Neuron (in vitro differentiated cells): ENCODE measurements around the gene ADARB2.
"Not testable (repeated sequence)": the region's sequence is repeated elsewhere in the genome, so short reads cannot be mapped to it uniquely, and the experiment has no call there.

Experiments
- H2AFZ ChIP-seq: one replicate; pipeline ENCODE4 v1.6.1; 2013; ENCODE audit warnings: low read depth, mild to moderate bottlenecking, inconsistent platforms, low read length, moderate library complexity
- H3K27me3 ChIP-seq: one replicate; pipeline ENCODE4 v1.6.1; 2013; ENCODE audit warnings: low read length; ENCODE audit not compliant: insufficient read depth
- H3K36me3 ChIP-seq: one replicate; pipeline ENCODE4 v1.6.1; 2013; ENCODE audit warnings: low read length; ENCODE audit not compliant: insufficient read depth
- H3K4me1 ChIP-seq: one replicate; pipeline ENCODE4 v1.6.1; 2013; ENCODE audit warnings: low read length; ENCODE audit not compliant: insufficient read depth
- H3K4me3 ChIP-seq: 2 replicates; pipeline ENCODE4 v1.5.1; 2013; ENCODE audit warnings: mild to moderate bottlenecking, low read length, moderate library complexity
- H3K9me3 ChIP-seq: one replicate; pipeline ENCODE4 v1.6.1; 2013; ENCODE audit warnings: low read length

Gene ADARB2

GRCh38 chr10:1255600-1256431 is 481.5 kb downstream of the ADARB2 start:
- H3K4me3 ChIP-seq: no peak overlapping the region
- H3K9me3 ChIP-seq: no peaks in the 10 kb centered on the region
- H3K27me3 ChIP-seq: peaks cover 5% of the 10 kb centered on the region
- no peaks in the 10 kb centered on the region for H3K36me3 ChIP-seq
- no peak overlapping the region for H2AFZ ChIP-seq
- H3K4me1 ChIP-seq: no peaks in the 10 kb centered on the region

GRCh38 chr10:1255118-1255517 is 482.2 kb downstream of the ADARB2 start:
- peaks cover 5% of the 10 kb centered on the region for H3K27me3 ChIP-seq

GRCh38 chr10:1253523-1254353 is 483.6 kb downstream of the ADARB2 start:
- Histone ChIP-seq H2AFZ (no peak overlapping the region), H3K9me3 (no peaks in the 10 kb centered on the region), H3K27me3 (peaks cover 5% of the 10 kb centered on the region), H3K4me1 (no peaks in the 10 kb centered on the region), H3K36me3 (no peaks in the 10 kb centered on the region), H3K4me3 (no peak overlapping the region)

More at GRCh38 chr10:1255118-1255517, 482.2 kb downstream of the ADARB2 start:
- no peaks in the 10 kb centered on the region for H3K36me3 ChIP-seq
- no peaks in the 10 kb centered on the region for H3K9me3 ChIP-seq
- no peaks in the 10 kb centered on the region for H3K4me1 ChIP-seq
- H2AFZ ChIP-seq: no peak overlapping the region
- no peak overlapping the region for H3K4me3 ChIP-seq

- Histone ChIP-seq H2AFZ (no peak overlapping the region), H3K4me3 (no peak overlapping the region), H3K27me3 (peaks cover 5% of the 10 kb centered on the region), H3K9me3 (no peaks in the 10 kb centered on the region), H3K36me3 (no peaks in the 10 kb centered on the region), H3K4me1 (no peaks in the 10 kb centered on the region)
Observed at GRCh38 chr10:1251769-1252168, 485.6 kb downstream of the ADARB2 start.

- H3K4me1 ChIP-seq: no peaks in the 10 kb centered on the region
- no peak overlapping the region for H2AFZ ChIP-seq
- H3K4me3 ChIP-seq: no peak overlapping the region
- no peaks in the 10 kb centered on the region for H3K9me3 ChIP-seq
- peaks cover 5% of the 10 kb centered on the region for H3K27me3 ChIP-seq
- H3K36me3 ChIP-seq: no peaks in the 10 kb centered on the region
Observed at GRCh38 chr10:1249142-1249920, 488.0 kb downstream of the ADARB2 start.

- H3K9me3 ChIP-seq, H2AFZ ChIP-seq, H3K27me3 ChIP-seq, H3K4me3 ChIP-seq, H3K36me3 ChIP-seq, H3K4me1 ChIP-seq: not testable (repeated sequence)
Observed at GRCh38 chr10:1248262-1248630, 489.1 kb downstream of the ADARB2 start.

GRCh38 chr10:1247598-1248261 is 489.6 kb downstream of the ADARB2 start:
- no peak overlapping the region for H3K4me3 ChIP-seq
- no peaks in the 10 kb centered on the region for H3K36me3 ChIP-seq
- H3K27me3 ChIP-seq: no peaks in the 10 kb centered on the region
- no peak overlapping the region for H2AFZ ChIP-seq
- no peaks in the 10 kb centered on the region for H3K9me3 ChIP-seq
- no peaks in the 10 kb centered on the region for H3K4me1 ChIP-seq

- H2AFZ ChIP-seq: no peak overlapping the region
- no peaks in the 10 kb centered on the region for H3K9me3 ChIP-seq
- H3K4me3 ChIP-seq: no peak overlapping the region
- peaks cover 26% of the 10 kb centered on the region for H3K27me3 ChIP-seq
- no peaks in the 10 kb centered on the region for H3K4me1 ChIP-seq
- no peaks in the 10 kb centered on the region for H3K36me3 ChIP-seq
Observed at GRCh38 chr10:1244493-1244892, 492.8 kb downstream of the ADARB2 start.

- no peak overlapping the region for H3K4me3 ChIP-seq
- peaks cover 28% of the 10 kb centered on the region for H3K27me3 ChIP-seq
- H2AFZ ChIP-seq: no peak overlapping the region
- no peaks in the 10 kb centered on the region for H3K36me3 ChIP-seq
- H3K9me3 ChIP-seq: no peaks in the 10 kb centered on the region
- H3K4me1 ChIP-seq: no peaks in the 10 kb centered on the region
Observed at GRCh38 chr10:1243486-1244234, 493.7 kb downstream of the ADARB2 start.

- Histone ChIP-seq H3K4me1 (no peaks in the 10 kb centered on the region), H3K27me3 (peaks cover 28% of the 10 kb centered on the region), H3K9me3 (no peaks in the 10 kb centered on the region), H2AFZ (no peak overlapping the region), H3K4me3 (no peak overlapping the region), H3K36me3 (no peaks in the 10 kb centered on the region)
Observed at GRCh38 chr10:1242975-1243374, 494.4 kb downstream of the ADARB2 start.

GRCh38 chr10:1241973-1242935 is 495.1 kb downstream of the ADARB2 start:
- peaks cover 28% of the 10 kb centered on the region for H3K27me3 ChIP-seq
- no peaks in the 10 kb centered on the region for H3K9me3 ChIP-seq
- H2AFZ ChIP-seq: no peak overlapping the region
- no peaks in the 10 kb centered on the region for H3K36me3 ChIP-seq
- no peaks in the 10 kb centered on the region for H3K4me1 ChIP-seq
- H3K4me3 ChIP-seq: no peak overlapping the region
